ENCODE data around the gene UBXN10. TPM values are rescaled to one million over a fixed set of nuclear protein-coding genes. Genes with fewer than 3 reads are reported as not detected.
A peak's percentile ranks its signal among the peaks of the same experiment; 100 is the strongest.

Gene UBXN10
- total and polyA plus RNA-seq, 4 donors: 0.50 to 2.3 (median 1.1) TPM

DNA sequence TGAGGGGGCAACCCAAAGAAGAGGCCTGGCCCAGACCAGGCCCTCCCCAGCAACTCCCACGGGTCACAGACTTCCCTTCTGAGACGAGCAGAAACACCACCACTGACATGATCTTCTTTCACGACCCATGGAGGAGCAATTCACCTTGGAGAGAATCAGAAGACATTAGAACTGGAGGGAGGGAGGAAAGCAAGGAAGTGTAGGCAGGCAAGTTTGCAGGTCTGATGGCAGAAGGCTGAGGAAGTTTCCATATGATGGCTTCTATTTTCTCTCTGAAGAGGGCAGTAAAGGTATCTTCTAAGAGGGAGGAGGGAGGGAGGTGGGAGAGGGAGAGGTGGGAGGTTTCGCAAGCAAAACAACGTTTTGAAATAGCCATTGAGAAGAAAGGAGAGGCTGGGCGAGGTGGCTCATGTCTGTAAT is 1.4 kb upstream of the UBXN10 start:
- H3K27ac ChIP-seq (ENCODE audit: low read depth in 1 of 2, low read length in 2 of 2): peak overlapping the region; percentile 38 to 63
- no peak for TF ChIP-seq GABPA (IDR thresholded peaks at IDR 0.05 in 1 of 2, conservative IDR thresholded peaks at IDR 0.05 in 1 of 2)
- no peak for TF ChIP-seq NR2F2 (IDR thresholded peaks at IDR 0.05)
- TF ChIP-seq, protein P1, sequence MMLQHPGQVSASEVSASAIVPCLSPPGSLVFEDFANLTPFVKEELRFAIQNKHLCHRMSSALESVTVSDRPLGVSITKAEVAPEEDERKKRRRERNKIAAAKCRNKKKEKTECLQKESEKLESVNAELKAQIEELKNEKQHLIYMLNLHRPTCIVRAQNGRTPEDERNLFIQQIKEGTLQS (IDR thresholded peaks at IDR 0.05): no peak
- TF ChIP-seq TAF1 (conservative IDR thresholded peaks at IDR 0.05): no peak
- no peak for TF ChIP-seq FOXA1 (IDR thresholded peaks at IDR 0.05)
- TF ChIP-seq RXRA (IDR thresholded peaks at IDR 0.05): no peak
- no peak for TF ChIP-seq HNF4G (IDR thresholded peaks at IDR 0.05)
- TF ChIP-seq, protein P2, sequence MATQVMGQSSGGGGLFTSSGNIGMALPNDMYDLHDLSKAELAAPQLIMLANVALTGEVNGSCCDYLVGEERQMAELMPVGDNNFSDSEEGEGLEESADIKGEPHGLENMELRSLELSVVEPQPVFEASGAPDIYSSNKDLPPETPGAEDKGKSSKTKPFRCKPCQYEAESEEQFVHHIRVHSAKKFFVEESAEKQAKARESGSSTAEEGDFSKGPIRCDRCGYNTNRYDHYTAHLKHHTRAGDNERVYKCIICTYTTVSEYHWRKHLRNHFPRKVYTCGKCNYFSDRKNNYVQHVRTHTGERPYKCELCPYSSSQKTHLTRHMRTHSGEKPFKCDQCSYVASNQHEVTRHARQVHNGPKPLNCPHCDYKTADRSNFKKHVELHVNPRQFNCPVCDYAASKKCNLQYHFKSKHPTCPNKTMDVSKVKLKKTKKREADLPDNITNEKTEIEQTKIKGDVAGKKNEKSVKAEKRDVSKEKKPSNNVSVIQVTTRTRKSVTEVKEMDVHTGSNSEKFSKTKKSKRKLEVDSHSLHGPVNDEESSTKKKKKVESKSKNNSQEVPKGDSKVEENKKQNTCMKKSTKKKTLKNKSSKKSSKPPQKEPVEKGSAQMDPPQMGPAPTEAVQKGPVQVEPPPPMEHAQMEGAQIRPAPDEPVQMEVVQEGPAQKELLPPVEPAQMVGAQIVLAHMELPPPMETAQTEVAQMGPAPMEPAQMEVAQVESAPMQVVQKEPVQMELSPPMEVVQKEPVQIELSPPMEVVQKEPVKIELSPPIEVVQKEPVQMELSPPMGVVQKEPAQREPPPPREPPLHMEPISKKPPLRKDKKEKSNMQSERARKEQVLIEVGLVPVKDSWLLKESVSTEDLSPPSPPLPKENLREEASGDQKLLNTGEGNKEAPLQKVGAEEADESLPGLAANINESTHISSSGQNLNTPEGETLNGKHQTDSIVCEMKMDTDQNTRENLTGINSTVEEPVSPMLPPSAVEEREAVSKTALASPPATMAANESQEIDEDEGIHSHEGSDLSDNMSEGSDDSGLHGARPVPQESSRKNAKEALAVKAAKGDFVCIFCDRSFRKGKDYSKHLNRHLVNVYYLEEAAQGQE (IDR thresholded peaks at IDR 0.05): no peak
- TF ChIP-seq FOXA2 (IDR thresholded peaks at IDR 0.05): no peak
- TF ChIP-seq YY1 (IDR thresholded peaks at IDR 0.05): no peak
- TF ChIP-seq HNF4A (conservative IDR thresholded peaks at IDR 0.05): no peak
- TF ChIP-seq, protein P3, sequence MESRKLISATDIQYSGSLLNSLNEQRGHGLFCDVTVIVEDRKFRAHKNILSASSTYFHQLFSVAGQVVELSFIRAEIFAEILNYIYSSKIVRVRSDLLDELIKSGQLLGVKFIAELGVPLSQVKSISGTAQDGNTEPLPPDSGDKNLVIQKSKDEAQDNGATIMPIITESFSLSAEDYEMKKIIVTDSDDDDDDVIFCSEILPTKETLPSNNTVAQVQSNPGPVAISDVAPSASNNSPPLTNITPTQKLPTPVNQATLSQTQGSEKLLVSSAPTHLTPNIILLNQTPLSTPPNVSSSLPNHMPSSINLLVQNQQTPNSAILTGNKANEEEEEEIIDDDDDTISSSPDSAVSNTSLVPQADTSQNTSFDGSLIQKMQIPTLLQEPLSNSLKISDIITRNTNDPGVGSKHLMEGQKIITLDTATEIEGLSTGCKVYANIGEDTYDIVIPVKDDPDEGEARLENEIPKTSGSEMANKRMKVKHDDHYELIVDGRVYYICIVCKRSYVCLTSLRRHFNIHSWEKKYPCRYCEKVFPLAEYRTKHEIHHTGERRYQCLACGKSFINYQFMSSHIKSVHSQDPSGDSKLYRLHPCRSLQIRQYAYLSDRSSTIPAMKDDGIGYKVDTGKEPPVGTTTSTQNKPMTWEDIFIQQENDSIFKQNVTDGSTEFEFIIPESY (IDR thresholded peaks at IDR 0.05): no peak
- no peak for TF ChIP-seq JUND (IDR thresholded peaks at IDR 0.05)

DNA sequence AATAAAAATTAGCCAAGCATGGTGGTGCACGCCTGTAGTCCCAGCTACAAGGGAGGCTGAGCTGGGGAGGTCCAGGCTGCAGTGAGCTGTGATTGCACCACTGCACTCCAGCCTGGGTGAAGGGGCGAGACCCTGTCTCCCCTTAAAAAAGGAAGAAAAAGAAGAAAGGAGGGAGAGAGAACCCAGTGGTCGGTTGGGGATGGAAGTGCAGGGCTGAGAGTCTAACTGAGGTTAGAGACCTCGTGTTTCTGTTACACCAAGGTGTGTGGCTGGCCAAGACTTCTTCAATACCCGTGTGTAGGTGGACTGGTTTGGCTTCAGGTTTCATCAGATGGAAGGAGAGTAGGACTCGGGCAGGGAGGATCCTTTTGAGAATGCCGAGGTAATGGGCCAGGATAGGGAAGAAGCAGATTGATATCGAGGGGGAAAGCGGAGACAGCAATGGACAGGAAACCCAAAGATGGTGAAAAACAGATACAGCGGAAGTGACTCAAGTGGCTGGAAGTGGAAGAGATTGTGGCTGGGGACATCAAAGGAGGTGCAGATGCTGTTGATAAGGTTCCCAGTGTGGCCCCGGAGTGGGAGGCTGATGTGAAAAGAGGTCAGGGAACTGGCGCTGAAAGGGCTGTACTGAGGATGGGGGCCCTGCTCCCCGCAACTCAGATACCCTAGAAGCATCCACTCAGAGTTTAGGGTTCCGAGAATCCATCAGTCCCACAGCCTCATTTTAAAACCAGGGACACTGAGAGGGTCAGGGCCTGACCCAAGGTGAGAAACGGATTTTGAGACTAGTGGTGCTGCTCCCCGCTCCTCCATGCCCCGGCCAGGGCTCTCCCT is 681 bp upstream of the UBXN10 start:
- Histone ChIP-seq H3K9me3 (ENCODE audit: control insufficient read depth in 4 of 4, low read length in 3 of 4) (no peaks in the 10 kb centered on the region), H3K9ac (ENCODE audit: low read depth in 1 of 2, low read length in 2 of 2) (no peak overlapping the region), H3K27me3 (ENCODE audit: control insufficient read depth in 4 of 4, insufficient read depth in 4 of 4, low read length in 3 of 4) (no peaks in the 10 kb centered on the region), H3K4me1 (ENCODE audit: control insufficient read depth in 4 of 4, insufficient read depth in 4 of 4, low read length in 3 of 4) (peaks cover 4 to 42% (median 34%) of the 10 kb centered on the region in 4 donors), H3K27ac (ENCODE audit: low read depth in 1 of 2, low read length in 2 of 2) (no peak overlapping the region), H3K36me3 (ENCODE audit: control insufficient read depth in 4 of 4, insufficient read depth in 3 of 4, low read depth in 1 of 4, low read length in 3 of 4) (no peaks in the 10 kb centered on the region), H3K4me3 (ENCODE audit: low read depth in 1 of 3, low read length in 3 of 3) (peak overlapping the region in 1 of 3 donors; percentile 49)
- WGBS: 75% methylated on average over 17 of the region's 17 CpGs
- no peak for DNase-seq (ENCODE audit: low spot score)
- TF ChIP-seq RAD21 (IDR thresholded peaks at IDR 0.05): no peak
- TF ChIP-seq FOXA2 (IDR thresholded peaks at IDR 0.05): no peak
- TF ChIP-seq, protein P4, sequence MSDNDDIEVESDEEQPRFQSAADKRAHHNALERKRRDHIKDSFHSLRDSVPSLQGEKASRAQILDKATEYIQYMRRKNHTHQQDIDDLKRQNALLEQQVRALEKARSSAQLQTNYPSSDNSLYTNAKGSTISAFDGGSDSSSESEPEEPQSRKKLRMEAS (IDR thresholded peaks at IDR 0.05): no peak
- TF ChIP-seq, protein P2 (IDR thresholded peaks at IDR 0.05): no peak
- no peak for TF ChIP-seq NR2F2 (IDR thresholded peaks at IDR 0.05)
- no peak for TF ChIP-seq EGR1 (IDR thresholded peaks at IDR 0.05; ENCODE audit: low read depth in 2 of 2)
- TF ChIP-seq HNF4A (conservative IDR thresholded peaks at IDR 0.05): no peak
- TF ChIP-seq HNF4G (IDR thresholded peaks at IDR 0.05): no peak
- TF ChIP-seq FOXA1 (IDR thresholded peaks at IDR 0.05): no peak
- TF ChIP-seq RXRA (IDR thresholded peaks at IDR 0.05): no peak
- no peak for TF ChIP-seq TAF1 (conservative IDR thresholded peaks at IDR 0.05)
- TF ChIP-seq, protein P5, sequence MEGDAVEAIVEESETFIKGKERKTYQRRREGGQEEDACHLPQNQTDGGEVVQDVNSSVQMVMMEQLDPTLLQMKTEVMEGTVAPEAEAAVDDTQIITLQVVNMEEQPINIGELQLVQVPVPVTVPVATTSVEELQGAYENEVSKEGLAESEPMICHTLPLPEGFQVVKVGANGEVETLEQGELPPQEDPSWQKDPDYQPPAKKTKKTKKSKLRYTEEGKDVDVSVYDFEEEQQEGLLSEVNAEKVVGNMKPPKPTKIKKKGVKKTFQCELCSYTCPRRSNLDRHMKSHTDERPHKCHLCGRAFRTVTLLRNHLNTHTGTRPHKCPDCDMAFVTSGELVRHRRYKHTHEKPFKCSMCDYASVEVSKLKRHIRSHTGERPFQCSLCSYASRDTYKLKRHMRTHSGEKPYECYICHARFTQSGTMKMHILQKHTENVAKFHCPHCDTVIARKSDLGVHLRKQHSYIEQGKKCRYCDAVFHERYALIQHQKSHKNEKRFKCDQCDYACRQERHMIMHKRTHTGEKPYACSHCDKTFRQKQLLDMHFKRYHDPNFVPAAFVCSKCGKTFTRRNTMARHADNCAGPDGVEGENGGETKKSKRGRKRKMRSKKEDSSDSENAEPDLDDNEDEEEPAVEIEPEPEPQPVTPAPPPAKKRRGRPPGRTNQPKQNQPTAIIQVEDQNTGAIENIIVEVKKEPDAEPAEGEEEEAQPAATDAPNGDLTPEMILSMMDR (IDR thresholded peaks at IDR 0.05; ENCODE audit: low read depth, low read length, missing input control): no peak

More for the DNA sequence above, 1.4 kb upstream of the UBXN10 start:
- 71% methylated on average over 6 of the region's 6 CpGs for WGBS
- H3K4me1 ChIP-seq (ENCODE audit: control insufficient read depth in 4 of 4, insufficient read depth in 4 of 4, low read length in 3 of 4): peaks cover 4 to 42% (median 34%) of the 10 kb centered on the region in 4 donors
- H3K27me3 ChIP-seq (ENCODE audit: control insufficient read depth in 4 of 4, insufficient read depth in 4 of 4, low read length in 3 of 4): no peaks in the 10 kb centered on the region
- H3K36me3 ChIP-seq (ENCODE audit: control insufficient read depth in 4 of 4, insufficient read depth in 3 of 4, low read depth in 1 of 4, low read length in 3 of 4): no peaks in the 10 kb centered on the region
- DNase-seq (ENCODE audit: low spot score): no peak
- no peak overlapping the region for H3K4me3 ChIP-seq (ENCODE audit: low read depth in 1 of 3, low read length in 3 of 3)
- no peaks in the 10 kb centered on the region for H3K9me3 ChIP-seq (ENCODE audit: control insufficient read depth in 4 of 4, low read length in 3 of 4)
- H3K9ac ChIP-seq (ENCODE audit: low read depth in 1 of 2, low read length in 2 of 2): no peak overlapping the region

Data from liver (tissue), 9 donors.